Measurements from ENCODE around the gene MAGI3. TPM values are rescaled to one million over a fixed set of nuclear protein-coding genes. Genes with fewer than 3 reads are reported as not detected.

MAGI3 gene
- total RNA-seq, 4 donors from 2014 or later = 14.4 to 28.2 (median 24.4) TPM

- Histone ChIP-seq H3K27ac (no peak overlapping the region), H3K4me1 (peaks cover 0 to 12% (median 0%) of the 10 kb centered on the region in 3 donors), H3K27me3 (no peaks in the 10 kb centered on the region), H3K36me3 (no peaks in the 10 kb centered on the region), H3K4me3 (no peak overlapping the region), H3K9me3 (no peaks in the 10 kb centered on the region)
- 84 to 95% methylated on average over 2 of the region's 3 CpGs for WGBS, 2 donors
- no peak for DNase-seq
- intact Hi-C loops (cut with DNase I) = no loop called here
- TF ChIP-seq CTCF (IDR thresholded peaks at IDR 0.05) (no peak), POLR2A (IDR thresholded peaks at IDR 0.05) (no peak)
Measured at GRCh38 chr1:113437554-113438341, 47.4 kb downstream of the MAGI3 start.

GRCh38 chr1:113438505-113439276, 48.4 kb downstream of the MAGI3 start:
- intact Hi-C loops (cut with DNase I) = no loop called here
- WGBS, 2 donors = 79 to 91% methylated on average over 3 of the region's 3 CpGs
- H3K4me1 ChIP-seq = peaks cover 0 to 3% (median 0%) of the 10 kb centered on the region in 3 donors

GRCh38 chr1:113439277-113439670, 49.0 kb downstream of the MAGI3 start:
- Histone ChIP-seq H3K4me3 (no peak overlapping the region), H3K27ac (no peak overlapping the region), H3K4me1 (no peaks in the 10 kb centered on the region), H3K9me3 (peaks cover 0 to 4% (median 0%) of the 10 kb centered on the region in 3 donors), H3K36me3 (no peaks in the 10 kb centered on the region), H3K27me3 (no peaks in the 10 kb centered on the region)
- no peak for DNase-seq
- WGBS, 2 donors = 76 to 88% methylated on average over 2 of the region's 2 CpGs
- no peak for TF ChIP-seq CTCF (IDR thresholded peaks at IDR 0.05)
- no peak for TF ChIP-seq POLR2A (IDR thresholded peaks at IDR 0.05)
- intact Hi-C loops (cut with DNase I) = no loop called here

More at GRCh38 chr1:113438505-113439276, 48.4 kb downstream of the MAGI3 start:
- H3K27ac ChIP-seq = no peak overlapping the region
- TF ChIP-seq POLR2A (IDR thresholded peaks at IDR 0.05) (no peak), CTCF (IDR thresholded peaks at IDR 0.05) (no peak)
- no peaks in the 10 kb centered on the region for H3K9me3 ChIP-seq
- DNase-seq = no peak
- H3K4me3 ChIP-seq = no peak overlapping the region
- H3K27me3 ChIP-seq = no peaks in the 10 kb centered on the region
- no peaks in the 10 kb centered on the region for H3K36me3 ChIP-seq

- peaks cover 0 to 10% (median 10%) of the 10 kb centered on the region in 3 donors for H3K9me3 ChIP-seq
- H3K27ac ChIP-seq = no peak overlapping the region
- H3K36me3 ChIP-seq = no peaks in the 10 kb centered on the region
- intact Hi-C loops (cut with DNase I) = no loop called here
- no peaks in the 10 kb centered on the region for H3K27me3 ChIP-seq
- H3K4me1 ChIP-seq = no peaks in the 10 kb centered on the region
- no peak for TF ChIP-seq CTCF (IDR thresholded peaks at IDR 0.05)
- no peak for TF ChIP-seq POLR2A (IDR thresholded peaks at IDR 0.05)
- WGBS, 2 donors = 84 to 88% methylated on average over 2 of the region's 2 CpGs
- DNase-seq = no peak
- H3K4me3 ChIP-seq = no peak overlapping the region
Measured at GRCh38 chr1:113442131-113442530, 51.8 kb downstream of the MAGI3 start.

- TF ChIP-seq CTCF (IDR thresholded peaks at IDR 0.05) (no peak), POLR2A (IDR thresholded peaks at IDR 0.05) (no peak)
- H3K27me3 ChIP-seq = no peaks in the 10 kb centered on the region
- no peak for DNase-seq
- H3K9me3 ChIP-seq = peaks cover 0 to 10% (median 10%) of the 10 kb centered on the region in 3 donors
- H3K36me3 ChIP-seq = no peaks in the 10 kb centered on the region
- H3K27ac ChIP-seq = no peak overlapping the region
- intact Hi-C loops (cut with DNase I) = no loop called here
- H3K4me1 ChIP-seq = no peaks in the 10 kb centered on the region
- no peak overlapping the region for H3K4me3 ChIP-seq
Measured at GRCh38 chr1:113444857-113445256, 54.5 kb downstream of the MAGI3 start.
